Islet of Langerhans (tissue), 1 donor: Measurements from ENCODE around the gene GRB14.
"Not testable (repeated sequence)": the region's sequence is repeated elsewhere in the genome, so short reads cannot be mapped to it uniquely, and the experiment has no call there.

Source experiments
- FAIRE-seq: peaks from one replicate; lab custom pipeline; 2011; peaks lifted over from hg19 to GRCh38; lab: Jason Lieb, UNC

GRB14 gene

DNA sequence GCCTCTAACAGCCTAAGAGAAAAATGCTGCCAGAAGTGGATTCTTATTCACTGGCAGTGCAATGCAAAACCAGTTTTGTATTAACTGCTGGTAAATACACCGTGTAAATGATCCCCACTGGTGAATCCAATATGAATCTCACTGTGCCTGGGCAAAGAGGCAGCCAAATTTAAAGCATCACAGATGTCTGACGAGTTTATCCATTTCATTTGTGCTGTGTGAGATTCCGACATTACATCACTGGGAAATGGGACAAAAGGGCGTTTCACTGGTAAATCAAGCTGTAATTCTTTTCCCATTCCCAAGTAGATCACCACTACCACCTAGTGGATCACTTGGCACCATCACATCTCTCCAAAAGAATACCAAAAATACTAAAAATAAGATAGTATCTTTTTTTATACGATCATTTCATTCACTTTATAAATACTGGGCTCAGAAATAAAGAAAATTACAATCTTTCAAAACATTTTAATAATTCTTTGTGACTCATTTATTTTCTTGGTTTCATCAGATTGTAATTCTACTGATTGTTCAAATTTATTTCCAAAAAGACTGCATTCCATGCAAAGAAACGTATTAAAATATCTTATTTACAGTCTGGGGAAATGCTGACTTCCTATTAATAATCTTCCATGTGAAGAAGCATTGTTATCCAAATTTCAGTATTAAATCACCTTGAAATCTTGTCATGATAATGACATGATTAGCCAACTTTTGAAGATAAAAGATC, 125.6 kb downstream of the GRB14 start:
- no peak for FAIRE-seq

DNA sequence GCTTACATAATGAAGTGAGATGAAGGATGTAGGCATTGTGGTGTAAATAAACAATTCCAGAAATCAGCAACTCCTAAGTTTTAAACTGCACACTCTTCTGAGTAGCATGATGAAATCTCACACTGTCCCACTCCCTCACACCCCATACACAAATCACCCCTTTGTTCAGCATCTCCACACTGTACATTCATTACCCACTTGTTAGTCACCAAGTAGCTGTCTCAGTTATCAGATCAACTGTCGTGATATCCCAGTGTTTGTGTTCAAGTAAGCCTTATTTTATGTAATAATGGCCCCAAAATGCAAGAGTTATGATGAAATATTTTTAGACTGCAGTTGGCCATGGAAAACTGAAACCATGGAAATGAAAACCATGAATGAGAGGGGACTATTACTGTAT, 135.7 kb downstream of the GRB14 start:
- no peak for FAIRE-seq

DNA sequence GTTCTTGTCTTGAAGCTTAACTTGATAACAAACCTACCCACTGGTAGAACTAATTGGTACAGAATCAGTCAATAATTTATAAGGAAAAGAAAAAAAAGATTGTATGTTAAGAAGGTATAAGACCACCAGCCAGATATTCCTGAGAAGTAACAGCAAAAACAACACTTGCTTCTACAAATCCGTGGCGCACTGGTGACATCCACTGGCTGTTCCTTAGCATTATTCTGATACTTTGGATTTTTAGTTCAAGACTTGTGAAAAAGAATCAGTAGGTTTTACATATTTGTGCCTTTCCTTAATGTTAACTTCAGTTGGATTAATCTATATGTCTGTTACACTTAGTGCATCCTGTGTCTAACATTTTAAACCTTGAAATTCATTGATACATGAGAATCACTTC, 141.8 kb downstream of the GRB14 start:
- FAIRE-seq: peak; percentile 92

DNA sequence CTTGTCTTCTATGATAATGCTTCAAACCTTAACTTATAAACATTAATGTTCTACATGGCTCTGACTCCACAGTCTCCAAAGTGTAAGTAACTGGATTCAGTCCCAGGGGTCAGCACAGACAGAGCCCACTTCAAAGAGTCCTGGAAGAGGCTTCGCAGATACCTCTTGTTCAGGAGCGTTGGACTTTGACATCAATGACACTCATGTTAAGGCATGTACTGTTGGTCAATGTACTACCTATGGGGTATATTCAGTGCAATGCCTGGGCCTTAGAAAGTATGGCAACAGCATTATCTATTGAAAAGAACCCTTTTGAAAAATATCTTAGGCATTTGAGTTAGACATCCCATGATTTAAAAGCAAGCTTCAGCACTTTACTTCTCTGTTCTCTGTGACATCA, 143.1 kb downstream of the GRB14 start:
- FAIRE-seq: no peak

DNA sequence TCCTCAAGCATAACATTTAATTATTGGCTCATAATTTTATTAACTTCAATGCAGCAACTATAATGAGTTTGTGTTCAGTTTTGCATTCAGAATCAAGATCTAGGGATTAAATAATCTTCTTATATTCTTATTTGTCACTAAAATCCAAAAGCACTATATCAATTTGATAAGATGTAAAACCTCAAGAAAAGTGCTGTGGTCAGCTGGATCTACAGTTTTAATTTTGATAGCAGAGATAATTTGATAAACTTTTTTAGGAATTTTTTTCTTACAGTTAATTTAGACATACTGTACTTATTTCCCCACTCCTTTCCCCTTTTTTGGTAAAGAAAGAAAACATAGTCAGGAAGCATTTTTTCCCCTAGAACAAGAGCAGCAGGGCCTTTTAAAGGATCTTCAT, 146.4 kb downstream of the GRB14 start:
- FAIRE-seq: no peak

DNA sequence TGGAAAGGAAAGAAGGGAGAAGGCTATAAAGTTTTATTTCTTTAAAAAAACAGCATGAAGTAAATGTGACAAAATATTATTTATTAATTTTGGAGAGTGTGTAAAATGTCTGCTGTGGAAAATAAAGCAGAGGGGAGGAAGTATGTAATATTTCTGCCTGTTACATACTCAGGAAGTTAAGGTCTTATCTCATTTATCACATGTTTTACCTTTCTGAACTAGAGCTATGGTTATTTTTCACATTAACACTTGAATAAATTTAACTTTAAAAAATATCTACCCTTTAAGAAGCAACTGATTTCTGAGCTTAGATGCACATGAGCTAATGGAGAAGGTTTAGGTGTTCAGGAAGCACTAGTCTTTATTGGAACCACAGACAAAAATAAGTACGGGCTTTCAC, 148.3 kb downstream of the GRB14 start:
- no peak for FAIRE-seq

DNA sequence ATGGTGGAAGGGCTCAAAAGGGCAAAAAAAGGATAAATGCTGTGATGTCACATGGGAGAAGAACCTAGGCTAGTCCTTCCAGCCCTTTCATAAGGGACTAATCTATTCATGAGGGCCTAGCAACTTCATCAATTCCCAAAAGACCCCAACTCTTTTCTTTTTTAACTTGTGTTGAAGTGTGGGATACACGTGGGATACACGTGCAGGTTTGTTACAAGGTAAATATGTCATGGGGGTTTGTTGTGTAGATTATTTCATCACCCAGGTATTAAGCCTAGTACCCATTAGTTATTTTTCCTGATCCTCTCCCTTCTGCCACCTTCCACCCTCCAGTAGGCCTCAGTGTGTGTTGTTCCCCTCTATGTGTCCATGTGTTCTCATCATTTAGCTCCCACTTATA, 156.2 kb downstream of the GRB14 start:
- FAIRE-seq: not testable (repeated sequence)

DNA sequence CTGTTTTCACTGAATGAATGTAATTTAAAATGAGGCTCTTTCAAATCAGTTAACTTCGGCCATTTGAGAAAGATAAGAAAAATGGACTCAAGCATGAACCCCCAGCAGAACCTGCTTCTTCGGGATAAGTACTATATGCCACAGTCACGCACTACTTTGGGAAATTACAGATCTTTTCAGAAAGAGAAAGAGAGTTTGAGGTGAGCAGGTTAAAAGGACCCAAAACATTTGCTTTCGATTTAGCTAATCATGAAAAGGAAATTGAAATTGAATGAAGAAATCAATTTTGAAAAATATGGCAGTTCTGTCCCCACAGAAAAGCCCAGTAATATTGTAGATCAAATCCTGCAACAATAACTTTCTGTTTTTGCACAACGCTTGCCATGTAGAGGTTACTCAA, 156.9 kb downstream of the GRB14 start:
- no peak for FAIRE-seq

DNA sequence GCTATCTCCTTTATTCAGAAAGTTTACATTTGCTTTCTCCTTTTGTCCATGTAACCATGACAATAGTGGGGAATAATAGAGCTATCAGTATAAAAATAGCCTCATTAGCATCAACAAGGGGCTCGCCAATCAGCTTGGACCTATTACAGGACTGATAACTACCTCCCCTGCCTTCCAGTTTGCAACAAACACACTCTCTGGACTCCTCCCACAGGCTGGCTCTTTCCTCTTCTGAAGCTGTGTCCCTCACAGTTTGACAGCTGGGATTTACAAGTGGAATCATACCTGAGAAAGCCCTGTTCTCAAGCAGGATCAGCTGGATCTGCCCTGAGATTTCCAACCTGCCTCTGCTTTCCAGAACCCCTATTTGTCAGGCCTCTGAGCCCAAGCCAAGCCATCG, 162.5 kb downstream of the GRB14 start:
- no peak for FAIRE-seq

DNA sequence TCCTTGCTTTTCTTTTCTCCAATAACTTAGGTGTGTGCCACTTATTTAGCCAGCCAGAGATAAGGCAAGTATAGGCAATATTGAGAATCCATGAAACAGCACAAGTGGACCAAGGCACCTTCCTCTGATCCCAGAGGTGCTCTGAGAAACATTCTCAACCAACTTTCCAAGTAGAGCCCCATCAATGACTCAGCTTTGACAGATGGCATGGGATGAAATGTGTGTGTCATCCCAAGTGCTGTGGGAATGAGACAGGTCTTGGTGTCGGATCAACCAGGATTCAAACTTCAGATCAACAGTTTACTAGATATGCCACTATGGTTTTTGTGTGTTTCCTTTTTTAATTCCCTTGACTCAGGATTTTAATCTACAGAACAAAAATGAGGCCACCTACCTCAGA, 164.0 kb downstream of the GRB14 start:
- FAIRE-seq: no peak

DNA sequence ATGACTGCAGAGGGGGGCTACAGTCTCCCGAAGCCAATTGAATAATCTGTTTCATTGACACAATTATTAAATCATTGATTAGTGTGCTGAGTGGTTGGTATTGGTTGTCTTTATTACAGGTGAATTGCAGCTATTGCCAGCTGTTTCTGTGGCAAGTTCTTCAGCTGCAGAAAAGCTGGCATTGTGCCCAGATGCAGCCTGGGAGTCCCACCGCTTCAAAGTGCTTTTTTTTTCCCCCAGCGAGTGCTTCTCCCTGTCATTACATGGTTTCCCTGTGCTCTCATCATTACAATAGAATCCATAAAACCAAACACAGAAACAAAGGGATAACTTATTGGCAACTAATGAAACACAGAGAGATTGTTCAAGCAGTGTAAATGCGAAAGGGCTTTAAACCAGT, 164.7 kb downstream of the GRB14 start:
- no peak for FAIRE-seq

DNA sequence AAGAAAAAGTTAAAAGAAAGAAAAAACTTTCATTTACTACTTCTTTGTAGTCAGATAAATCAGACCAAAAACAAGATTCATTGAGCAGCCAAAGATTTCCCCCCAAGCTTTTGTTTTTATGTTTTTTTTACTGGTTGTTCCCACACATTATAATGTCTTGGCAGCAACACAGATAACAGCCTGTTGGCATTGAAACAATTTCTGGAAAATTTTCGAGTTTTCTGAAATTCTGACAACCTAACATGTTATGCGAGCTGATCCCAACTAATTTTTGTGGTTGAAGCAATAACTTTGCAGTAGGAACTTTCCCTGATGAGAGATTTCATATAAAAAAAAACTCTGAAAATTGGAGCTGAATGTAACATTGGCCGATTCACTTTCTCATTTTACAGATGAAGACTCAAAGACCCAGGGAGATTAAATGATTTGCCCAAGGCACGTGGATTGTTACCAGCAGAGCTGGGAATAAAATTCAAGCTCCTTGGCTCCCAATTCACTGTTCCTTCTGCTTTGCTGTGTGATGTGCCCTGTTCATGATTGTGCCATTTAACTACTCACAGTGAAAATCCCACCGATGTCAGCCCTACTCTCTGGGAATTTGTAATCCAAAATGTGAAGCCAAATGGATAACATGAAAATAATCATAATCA, 167.5 kb downstream of the GRB14 start:
- no peak for FAIRE-seq

DNA sequence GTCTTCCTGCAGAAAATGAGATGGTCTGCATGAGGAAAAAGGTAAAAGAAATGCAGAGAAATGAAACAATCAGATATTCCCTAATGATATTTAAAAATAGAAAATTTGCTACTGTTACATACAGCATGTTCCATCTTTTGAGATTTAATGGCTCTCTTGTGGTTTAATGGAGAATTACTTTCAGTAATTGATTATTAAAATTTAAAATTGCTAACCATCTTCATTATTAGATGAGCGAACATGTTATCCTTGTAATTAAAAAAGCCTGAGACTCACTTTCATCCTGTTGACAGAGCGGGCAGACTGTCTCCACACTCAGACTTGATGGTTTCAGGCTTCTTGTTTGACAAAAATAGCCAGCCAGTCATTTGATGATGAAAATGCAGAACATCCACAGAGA, 171.0 kb downstream of the GRB14 start:
- no peak for FAIRE-seq

DNA sequence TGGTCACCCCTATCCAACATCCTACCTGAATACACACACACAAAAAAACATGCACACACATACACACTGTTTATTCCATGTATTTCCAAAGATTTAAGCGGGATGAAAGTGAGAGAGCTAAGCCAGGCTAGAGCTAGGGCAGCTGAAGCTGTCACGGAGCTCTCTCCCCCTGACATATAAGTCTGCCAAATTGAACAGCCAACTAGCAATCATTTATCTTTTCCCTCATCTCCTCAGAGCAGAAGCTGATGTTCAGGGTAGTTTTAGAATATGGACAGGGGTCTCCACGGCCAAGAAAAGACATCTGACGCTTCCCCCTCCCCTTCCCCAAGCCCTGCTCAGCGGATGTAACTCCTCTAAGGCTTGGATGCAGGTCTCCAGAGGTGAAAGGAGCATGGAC, 171.6 kb downstream of the GRB14 start:
- FAIRE-seq: no peak

DNA sequence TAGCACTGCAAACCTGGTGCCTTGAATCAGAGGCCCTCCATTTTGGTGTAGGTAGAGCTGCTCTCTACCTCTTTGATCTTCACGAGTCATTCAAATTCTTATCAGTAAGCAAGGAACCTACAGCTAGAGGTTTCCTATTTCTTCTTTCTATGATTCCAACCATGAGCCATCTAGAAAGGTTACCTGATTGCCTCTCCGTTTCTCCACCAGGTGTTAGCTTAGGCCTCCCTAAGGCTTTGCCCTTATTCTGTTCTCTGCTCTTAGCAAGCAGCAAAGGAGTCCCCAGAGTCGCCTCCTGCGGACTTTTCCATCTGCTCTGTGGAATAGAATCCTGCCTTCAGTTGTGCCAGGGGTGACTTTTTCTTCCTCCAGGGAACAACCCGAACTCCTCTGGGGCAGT, 173.6 kb downstream of the GRB14 start:
- FAIRE-seq: no peak
